ENCODE measurements around the gene ZNF200.
"Not testable (repeated sequence)": the region's sequence is repeated elsewhere in the genome, so short reads cannot be mapped to it uniquely, and the experiment has no call there.

Gene ZNF200

DNA sequence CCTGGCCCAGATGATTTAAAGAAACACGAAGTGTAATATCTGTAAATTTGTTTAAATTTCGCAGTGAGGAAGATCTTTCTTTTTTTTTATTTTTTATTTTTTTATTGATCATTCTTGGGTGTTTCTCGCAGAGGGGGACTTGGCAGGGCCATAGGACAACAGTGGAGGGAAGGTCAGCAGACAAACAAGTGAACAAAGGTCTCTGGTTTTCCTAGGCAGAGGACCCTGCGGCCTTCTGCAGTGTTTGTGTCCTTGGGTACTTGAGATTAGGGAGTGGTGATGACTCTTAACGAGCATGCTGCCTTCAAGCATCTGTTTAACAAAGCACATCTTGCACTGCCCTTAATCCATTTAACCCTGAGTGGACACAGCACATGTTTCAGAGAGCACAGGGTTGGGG is 35.8 kb upstream of the ZNF200 start:
- not testable (repeated sequence) for H3K9me3 ChIP-seq (ENCODE audit: control insufficient read depth, insufficient read depth, low read length); H3K4me1 ChIP-seq (ENCODE audit: control insufficient read depth, insufficient read depth, low read length); H3K9ac ChIP-seq (ENCODE audit: low read depth, low read length); H3K27ac ChIP-seq (ENCODE audit: low read depth, low read length); H3K4me3 ChIP-seq (ENCODE audit: low read depth, low read length); H3K27me3 ChIP-seq (ENCODE audit: control insufficient read depth, insufficient read depth, low read length); H3K36me3 ChIP-seq (ENCODE audit: control insufficient read depth, insufficient read depth, low read length)

- Histone ChIP-seq H3K27me3 (ENCODE audit: control insufficient read depth, insufficient read depth, low read length) (no peaks in the 10 kb centered on the region), H3K36me3 (ENCODE audit: control insufficient read depth, insufficient read depth, low read length) (no peaks in the 10 kb centered on the region), H3K4me1 (ENCODE audit: control insufficient read depth, insufficient read depth, low read length) (no peaks in the 10 kb centered on the region), H3K4me3 (ENCODE audit: low read depth, low read length) (no peak overlapping the region), H3K27ac (ENCODE audit: low read depth, low read length) (no peak overlapping the region), H3K9ac (ENCODE audit: low read depth, low read length) (no peak overlapping the region), H3K9me3 (ENCODE audit: control insufficient read depth, insufficient read depth, low read length) (peaks cover 10% of the 10 kb centered on the region)
These were observed 33.3 kb upstream of the ZNF200 start for GRCh38 chr16:3268294-3268693.

- no peak overlapping the region for H3K27ac ChIP-seq (ENCODE audit: low read depth, low read length)
- peaks cover 10% of the 10 kb centered on the region for H3K9me3 ChIP-seq (ENCODE audit: control insufficient read depth, insufficient read depth, low read length)
- H3K4me1 ChIP-seq (ENCODE audit: control insufficient read depth, insufficient read depth, low read length): no peaks in the 10 kb centered on the region
- H3K9ac ChIP-seq (ENCODE audit: low read depth, low read length): no peak overlapping the region
- no peaks in the 10 kb centered on the region; the same call in 1 of the 2 replicates for H3K27me3 ChIP-seq (ENCODE audit: control insufficient read depth, insufficient read depth, low read length)
- H3K36me3 ChIP-seq (ENCODE audit: control insufficient read depth, insufficient read depth, low read length): no peaks in the 10 kb centered on the region
- no peak overlapping the region for H3K4me3 ChIP-seq (ENCODE audit: low read depth, low read length)
These were observed 32.0 kb upstream of the ZNF200 start for GRCh38 chr16:3266873-3267537.

GRCh38 chr16:3264137-3265036 is 29.4 kb upstream of the ZNF200 start:
- Histone ChIP-seq H3K9me3 (ENCODE audit: control insufficient read depth, insufficient read depth, low read length) (peaks cover 10% of the 10 kb centered on the region), H3K4me1 (ENCODE audit: control insufficient read depth, insufficient read depth, low read length) (no peaks in the 10 kb centered on the region), H3K27me3 (ENCODE audit: control insufficient read depth, insufficient read depth, low read length) (no peaks in the 10 kb centered on the region; the same call in 1 of the 2 replicates), H3K36me3 (ENCODE audit: control insufficient read depth, insufficient read depth, low read length) (no peaks in the 10 kb centered on the region), H3K9ac (ENCODE audit: low read depth, low read length) (no peak overlapping the region), H3K27ac (ENCODE audit: low read depth, low read length) (peak overlapping the region; percentile 67), H3K4me3 (ENCODE audit: low read depth, low read length) (peak overlapping the region; percentile 69)

- Histone ChIP-seq H3K27me3 (ENCODE audit: control insufficient read depth, insufficient read depth, low read length) (no peaks in the 10 kb centered on the region; the same call in 1 of the 2 replicates), H3K9me3 (ENCODE audit: control insufficient read depth, insufficient read depth, low read length) (peaks cover 10% of the 10 kb centered on the region; the same call in 1 of the 2 replicates), H3K9ac (ENCODE audit: low read depth, low read length) (no peak overlapping the region), H3K4me1 (ENCODE audit: control insufficient read depth, insufficient read depth, low read length) (no peaks in the 10 kb centered on the region), H3K27ac (ENCODE audit: low read depth, low read length) (no peak overlapping the region), H3K36me3 (ENCODE audit: control insufficient read depth, insufficient read depth, low read length) (no peaks in the 10 kb centered on the region), H3K4me3 (ENCODE audit: low read depth, low read length) (no peak overlapping the region)
These were observed 27.6 kb upstream of the ZNF200 start for GRCh38 chr16:3262517-3262916.

- Histone ChIP-seq H3K27ac (ENCODE audit: low read depth, low read length) (no peak overlapping the region), H3K36me3 (ENCODE audit: control insufficient read depth, insufficient read depth, low read length) (no peaks in the 10 kb centered on the region), H3K27me3 (ENCODE audit: control insufficient read depth, insufficient read depth, low read length) (no peaks in the 10 kb centered on the region; the same call in 1 of the 2 replicates), H3K4me3 (ENCODE audit: low read depth, low read length) (no peak overlapping the region), H3K4me1 (ENCODE audit: control insufficient read depth, insufficient read depth, low read length) (no peaks in the 10 kb centered on the region), H3K9me3 (ENCODE audit: control insufficient read depth, insufficient read depth, low read length) (peaks cover 6% of the 10 kb centered on the region; the same call in 1 of the 2 replicates), H3K9ac (ENCODE audit: low read depth, low read length) (no peak overlapping the region)
These were observed 24.9 kb upstream of the ZNF200 start for GRCh38 chr16:3259836-3260235.

- H3K9me3 ChIP-seq (ENCODE audit: control insufficient read depth, insufficient read depth, low read length): 0 out of 2 replicates have a peak, but pooled peaks cover 5% of the 10 kb centered on the region
- no peak overlapping the region for H3K27ac ChIP-seq (ENCODE audit: low read depth, low read length)
- H3K9ac ChIP-seq (ENCODE audit: low read depth, low read length): no peak overlapping the region
- H3K4me3 ChIP-seq (ENCODE audit: low read depth, low read length): no peak overlapping the region
- H3K27me3 ChIP-seq (ENCODE audit: control insufficient read depth, insufficient read depth, low read length): no peaks in the 10 kb centered on the region
- no peaks in the 10 kb centered on the region for H3K36me3 ChIP-seq (ENCODE audit: control insufficient read depth, insufficient read depth, low read length)
- no peaks in the 10 kb centered on the region for H3K4me1 ChIP-seq (ENCODE audit: control insufficient read depth, insufficient read depth, low read length)
These were observed 22.0 kb upstream of the ZNF200 start for GRCh38 chr16:3256866-3257465.

- Histone ChIP-seq H3K36me3 (ENCODE audit: control insufficient read depth, insufficient read depth, low read length) (no peaks in the 10 kb centered on the region), H3K27ac (ENCODE audit: low read depth, low read length) (no peak within 1 kb of the TSS), H3K9ac (ENCODE audit: low read depth, low read length) (no peak within 1 kb of the TSS), H3K4me1 (ENCODE audit: control insufficient read depth, insufficient read depth, low read length) (no peaks in the 10 kb centered on the region), H3K9me3 (ENCODE audit: control insufficient read depth, insufficient read depth, low read length) (0 out of 2 replicates have a peak, but pooled peaks cover 5% of the 10 kb centered on the region), H3K27me3 (ENCODE audit: control insufficient read depth, insufficient read depth, low read length) (no peaks in the 10 kb centered on the region), H3K4me3 (ENCODE audit: low read depth, low read length) (no peak within 1 kb of the TSS)
These were observed 21.3 kb upstream of the ZNF200 start, which contains the start of gene MEFV for GRCh38 chr16:3256146-3256865. MEFV (minus strand) TSS chr16:3256633; CDS start chr16:3256587, 46 bp downstream.

DNA sequence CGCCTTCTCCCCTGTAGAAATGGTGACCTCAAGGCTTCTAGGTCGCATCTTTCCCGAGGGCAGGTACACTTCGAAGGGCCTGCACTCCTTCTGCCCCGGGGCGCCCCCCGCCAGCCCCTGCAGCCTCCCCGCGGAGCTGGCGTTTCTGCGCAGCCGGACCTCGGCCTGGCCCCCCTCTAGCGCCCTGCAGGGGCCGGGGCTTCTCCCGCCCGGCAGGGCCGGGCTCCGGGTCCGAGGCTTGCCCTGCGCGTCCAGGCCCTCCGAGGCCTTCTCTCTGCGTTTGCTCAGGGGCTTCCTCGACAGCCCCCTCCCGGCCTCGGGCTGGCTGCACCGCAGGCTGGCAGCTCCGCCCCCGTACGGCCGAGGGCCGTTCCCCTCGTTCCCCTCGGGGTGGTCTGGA is 19.4 kb upstream of the ZNF200 start:
- Histone ChIP-seq H3K27ac (ENCODE audit: low read depth, low read length) (no peak overlapping the region), H3K4me3 (ENCODE audit: low read depth, low read length) (no peak overlapping the region), H3K9ac (ENCODE audit: low read depth, low read length) (no peak overlapping the region), H3K9me3 (ENCODE audit: control insufficient read depth, insufficient read depth, low read length) (peaks cover 9% of the 10 kb centered on the region; the same call in 1 of the 2 replicates), H3K27me3 (ENCODE audit: control insufficient read depth, insufficient read depth, low read length) (no peaks in the 10 kb centered on the region), H3K4me1 (ENCODE audit: control insufficient read depth, insufficient read depth, low read length) (no peaks in the 10 kb centered on the region), H3K36me3 (ENCODE audit: control insufficient read depth, insufficient read depth, low read length) (no peaks in the 10 kb centered on the region)

- Histone ChIP-seq H3K4me3 (ENCODE audit: low read depth, low read length) (no peak overlapping the region), H3K27ac (ENCODE audit: low read depth, low read length) (no peak overlapping the region), H3K36me3 (ENCODE audit: control insufficient read depth, insufficient read depth, low read length) (no peaks in the 10 kb centered on the region), H3K9ac (ENCODE audit: low read depth, low read length) (no peak overlapping the region), H3K27me3 (ENCODE audit: control insufficient read depth, insufficient read depth, low read length) (no peaks in the 10 kb centered on the region), H3K4me1 (ENCODE audit: control insufficient read depth, insufficient read depth, low read length) (no peaks in the 10 kb centered on the region), H3K9me3 (ENCODE audit: control insufficient read depth, insufficient read depth, low read length) (peaks cover 9% of the 10 kb centered on the region; the same call in 1 of the 2 replicates)
These were observed 18.0 kb upstream of the ZNF200 start for GRCh38 chr16:3252967-3253366.

All from HUES48 (cell line).